ENCODE results near the gene ELOVL5.

ELOVL5 gene

DNA sequence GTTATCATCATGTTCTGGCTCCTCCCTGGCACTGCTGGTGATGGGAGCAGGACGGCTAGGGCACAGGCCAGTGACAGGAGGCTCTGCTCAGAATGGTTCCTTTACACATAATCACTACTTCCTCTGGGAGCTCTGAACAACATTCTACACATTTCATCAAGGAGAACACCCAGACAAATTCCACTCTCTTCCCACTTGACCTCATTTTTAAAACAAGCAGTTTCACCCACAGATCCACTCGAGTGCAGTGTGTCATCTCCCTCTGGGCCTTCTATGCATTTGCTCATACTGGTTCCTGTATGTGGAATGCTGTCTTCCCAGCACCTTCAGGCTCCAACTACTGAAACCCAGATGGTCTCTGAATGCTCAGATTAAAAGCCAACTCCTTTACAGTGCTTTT lies 84.8 kb downstream of the ELOVL5 start:
- no peak for TF ChIP-seq FOXP2 (optimal IDR thresholded peaks at IDR 0.05; ENCODE audit: borderline replicate concordance, extremely low read depth, extremely low read length, insufficient read depth)
- TF ChIP-seq SIN3A (IDR thresholded peaks at IDR 0.05; ENCODE audit: borderline replicate concordance, insufficient read depth, low read length): no peak
- no peak for TF ChIP-seq POLR2AphosphoS5 (IDR thresholded peaks at IDR 0.05; ENCODE audit: low read depth, low read length)
- TF ChIP-seq, protein P1, sequence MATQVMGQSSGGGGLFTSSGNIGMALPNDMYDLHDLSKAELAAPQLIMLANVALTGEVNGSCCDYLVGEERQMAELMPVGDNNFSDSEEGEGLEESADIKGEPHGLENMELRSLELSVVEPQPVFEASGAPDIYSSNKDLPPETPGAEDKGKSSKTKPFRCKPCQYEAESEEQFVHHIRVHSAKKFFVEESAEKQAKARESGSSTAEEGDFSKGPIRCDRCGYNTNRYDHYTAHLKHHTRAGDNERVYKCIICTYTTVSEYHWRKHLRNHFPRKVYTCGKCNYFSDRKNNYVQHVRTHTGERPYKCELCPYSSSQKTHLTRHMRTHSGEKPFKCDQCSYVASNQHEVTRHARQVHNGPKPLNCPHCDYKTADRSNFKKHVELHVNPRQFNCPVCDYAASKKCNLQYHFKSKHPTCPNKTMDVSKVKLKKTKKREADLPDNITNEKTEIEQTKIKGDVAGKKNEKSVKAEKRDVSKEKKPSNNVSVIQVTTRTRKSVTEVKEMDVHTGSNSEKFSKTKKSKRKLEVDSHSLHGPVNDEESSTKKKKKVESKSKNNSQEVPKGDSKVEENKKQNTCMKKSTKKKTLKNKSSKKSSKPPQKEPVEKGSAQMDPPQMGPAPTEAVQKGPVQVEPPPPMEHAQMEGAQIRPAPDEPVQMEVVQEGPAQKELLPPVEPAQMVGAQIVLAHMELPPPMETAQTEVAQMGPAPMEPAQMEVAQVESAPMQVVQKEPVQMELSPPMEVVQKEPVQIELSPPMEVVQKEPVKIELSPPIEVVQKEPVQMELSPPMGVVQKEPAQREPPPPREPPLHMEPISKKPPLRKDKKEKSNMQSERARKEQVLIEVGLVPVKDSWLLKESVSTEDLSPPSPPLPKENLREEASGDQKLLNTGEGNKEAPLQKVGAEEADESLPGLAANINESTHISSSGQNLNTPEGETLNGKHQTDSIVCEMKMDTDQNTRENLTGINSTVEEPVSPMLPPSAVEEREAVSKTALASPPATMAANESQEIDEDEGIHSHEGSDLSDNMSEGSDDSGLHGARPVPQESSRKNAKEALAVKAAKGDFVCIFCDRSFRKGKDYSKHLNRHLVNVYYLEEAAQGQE (IDR thresholded peaks at IDR 0.05; ENCODE audit: insufficient read depth in 1 of 2, low read depth in 2 of 2, low read length in 2 of 2): no peak
- TF ChIP-seq TAF1 (IDR thresholded peaks at IDR 0.05; ENCODE audit: borderline replicate concordance, insufficient read depth, low read length): no peak

DNA sequence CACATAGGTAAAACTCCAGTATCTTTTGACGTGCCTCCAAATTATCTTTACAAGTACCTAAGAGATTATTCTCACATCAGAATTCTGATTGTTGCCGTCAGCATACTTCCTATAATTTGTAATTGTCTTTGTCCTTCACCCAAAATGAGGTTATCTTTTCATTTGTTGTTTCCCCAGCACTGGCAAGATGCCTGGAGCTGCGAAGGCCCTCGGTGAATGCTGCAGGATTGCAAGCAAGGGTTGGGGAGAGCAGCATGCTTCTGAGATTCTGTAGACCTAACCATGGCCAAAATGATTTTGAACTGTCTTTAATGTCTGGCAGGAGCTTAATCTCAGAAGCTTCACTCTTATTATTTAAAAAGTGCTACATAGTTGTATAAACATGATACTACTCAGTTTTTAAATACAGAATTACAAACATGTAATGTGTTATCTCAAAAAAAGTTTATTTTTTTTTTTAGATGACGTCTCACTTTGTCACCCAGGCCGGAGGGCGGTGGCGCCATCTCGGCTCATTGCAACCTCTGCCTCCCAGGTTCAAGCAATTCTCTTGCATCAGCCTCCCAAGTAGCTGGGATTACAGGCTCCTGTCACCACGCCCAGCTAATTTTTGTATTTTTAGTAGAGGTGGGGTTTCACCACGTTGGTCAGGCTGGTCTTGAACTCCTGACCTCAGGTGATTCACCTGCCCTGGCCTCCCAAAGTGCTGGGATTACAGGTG lies 88.7 kb downstream of the ELOVL5 start:
- TF ChIP-seq, protein P1 (IDR thresholded peaks at IDR 0.05; ENCODE audit: insufficient read depth in 1 of 2, low read depth in 2 of 2, low read length in 2 of 2): no peak

DNA sequence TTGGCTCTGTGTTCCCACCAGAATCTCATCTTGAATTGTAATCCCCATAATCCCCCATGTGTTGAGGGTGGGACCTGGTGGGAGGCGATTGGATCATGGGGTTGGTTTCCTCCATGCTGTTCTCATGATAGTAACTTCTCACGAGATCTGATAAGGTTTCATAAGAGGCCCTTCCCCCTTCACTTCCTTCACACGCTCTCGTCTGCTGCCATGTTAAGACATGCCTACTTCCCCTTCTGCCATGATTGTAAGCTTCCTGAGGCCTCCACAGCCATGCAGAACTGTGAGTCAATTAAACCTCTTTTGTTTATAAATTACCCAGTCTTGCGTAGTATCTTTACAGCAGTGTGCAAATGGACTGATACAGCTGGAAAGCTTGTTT lies 90.0 kb downstream of the ELOVL5 start:
- TF ChIP-seq POLR2AphosphoS5 (IDR thresholded peaks at IDR 0.05; ENCODE audit: low read depth, low read length): no peak
- TF ChIP-seq, protein P1 (IDR thresholded peaks at IDR 0.05; ENCODE audit: insufficient read depth in 1 of 2, low read depth in 2 of 2, low read length in 2 of 2): no peak
- no peak for TF ChIP-seq FOXP2 (optimal IDR thresholded peaks at IDR 0.05; ENCODE audit: borderline replicate concordance, extremely low read depth, extremely low read length, insufficient read depth)
- no peak for TF ChIP-seq SIN3A (IDR thresholded peaks at IDR 0.05; ENCODE audit: borderline replicate concordance, insufficient read depth, low read length)
- no peak for TF ChIP-seq TAF1 (IDR thresholded peaks at IDR 0.05; ENCODE audit: borderline replicate concordance, insufficient read depth, low read length)

DNA sequence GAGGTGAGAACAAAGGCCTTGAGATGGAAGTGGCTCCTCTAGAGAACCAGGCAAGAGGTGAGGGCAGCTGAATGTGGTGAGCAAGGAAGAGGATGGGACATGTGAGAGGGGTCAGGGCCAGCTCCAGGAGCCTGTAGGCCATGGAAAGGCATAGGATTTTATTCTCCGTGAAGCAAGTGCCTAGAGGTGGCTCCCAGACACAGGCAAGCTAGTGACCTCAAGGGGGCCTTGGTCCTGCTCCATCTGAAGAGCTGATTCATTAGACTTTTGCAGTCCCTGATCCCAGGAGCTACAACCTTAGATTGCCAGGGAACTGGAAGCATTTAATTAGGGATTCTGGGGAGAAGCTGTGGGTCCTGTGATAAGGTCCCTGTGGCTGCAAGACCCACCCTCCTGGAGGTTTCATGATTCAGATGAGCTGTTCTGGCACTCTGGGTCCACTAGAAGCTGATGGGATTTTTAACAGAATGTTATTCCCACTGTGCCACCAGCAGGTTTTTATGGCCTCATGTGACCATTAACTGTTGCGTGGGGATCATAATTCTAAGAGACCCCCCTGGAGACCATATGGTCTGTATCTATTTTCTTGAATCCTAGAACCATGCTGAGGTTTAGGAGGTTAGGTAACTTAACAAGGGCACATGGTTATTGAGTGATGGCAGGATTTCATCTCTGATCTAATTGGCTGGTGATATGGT lies 90.5 kb downstream of the ELOVL5 start:
- TF ChIP-seq TAF1 (IDR thresholded peaks at IDR 0.05; ENCODE audit: borderline replicate concordance, insufficient read depth, low read length) (no peak), POLR2AphosphoS5 (IDR thresholded peaks at IDR 0.05; ENCODE audit: low read depth, low read length) (peak; percentile 26; the same call in 1 of the 2 replicates)

DNA sequence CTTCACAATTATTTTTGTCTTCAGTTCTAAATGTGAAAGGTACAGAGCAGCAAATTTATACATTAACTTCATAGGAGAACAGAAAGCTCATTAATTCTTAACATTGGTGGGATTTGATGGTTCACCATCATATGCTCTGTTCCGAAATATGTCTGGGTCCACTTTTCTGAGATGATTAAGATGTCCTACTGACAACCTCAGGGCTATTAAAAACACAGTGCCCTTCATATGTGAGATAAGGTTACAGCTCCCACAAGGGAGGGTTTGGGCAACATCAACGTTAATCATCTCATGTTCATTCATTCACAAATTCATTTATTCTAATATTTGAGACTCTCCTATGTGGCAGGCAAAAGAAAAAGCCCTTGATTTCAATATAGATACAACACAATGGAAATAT lies 91.2 kb downstream of the ELOVL5 start:
- TF ChIP-seq POLR2AphosphoS5 (IDR thresholded peaks at IDR 0.05; ENCODE audit: low read depth, low read length) (no peak), FOXP2 (optimal IDR thresholded peaks at IDR 0.05; ENCODE audit: borderline replicate concordance, extremely low read depth, extremely low read length, insufficient read depth) (no peak)
- TF ChIP-seq, protein P1 (IDR thresholded peaks at IDR 0.05; ENCODE audit: insufficient read depth in 1 of 2, low read depth in 2 of 2, low read length in 2 of 2): no peak
